Mesendoderm (in vitro differentiated cells): Measurements from ENCODE around the gene CTAGE8.
"Not testable (repeated sequence)": the region's sequence is repeated elsewhere in the genome, so short reads cannot be mapped to it uniquely, and the experiment has no call there.

Source experiments
- DNase-seq: peaks from one replicate; pipeline ENCODE4 v3.0.0; 2013
- H2AK5ac ChIP-seq: 2 replicates; pipeline ENCODE4 v1.6.1; 2013; ENCODE audit warnings: low read length, inconsistent platforms
- H2BK120ac ChIP-seq: 2 replicates; pipeline ENCODE4 v1.6.1; 2013; ENCODE audit warnings: low read depth, mild to moderate bottlenecking, low read length, moderate library complexity, mixed read lengths
- H2BK15ac ChIP-seq: replicated peaks from 2 replicates; pipeline ENCODE4 v1.6.1; 2013; ENCODE audit warnings: low read depth, mild to moderate bottlenecking, moderate library complexity
- H2BK5ac ChIP-seq: 2 replicates; pipeline ENCODE4 v1.6.1; 2013; ENCODE audit warnings: low read length, inconsistent platforms
- H3K18ac ChIP-seq: 2 replicates; pipeline ENCODE4 v1.6.1; 2013; ENCODE audit warnings: mild to moderate bottlenecking, low read length, mixed read lengths
- H3K23ac ChIP-seq: one replicate; pipeline ENCODE4 v1.6.1; 2013; ENCODE audit warnings: low read length
- H3K27ac ChIP-seq: 2 replicates; pipeline ENCODE4 v1.5.1; 2013; ENCODE audit warnings: low read depth, mild to moderate bottlenecking, inconsistent platforms, low read length, moderate library complexity
- H3K27me3 ChIP-seq: 2 replicates; pipeline ENCODE4 v1.6.1; 2013; ENCODE audit warnings: low read length, control low read depth, mild to moderate bottlenecking, inconsistent platforms; ENCODE audit not compliant: insufficient read depth, poor library complexity
- H3K36me3 ChIP-seq: 2 replicates; pipeline ENCODE4 v1.6.1; 2013; ENCODE audit warnings: low read length, inconsistent platforms; ENCODE audit not compliant: control insufficient read depth, insufficient read depth
- H3K4ac ChIP-seq: one replicate; pipeline ENCODE4 v1.6.1; 2013; ENCODE audit warnings: low read depth, mild to moderate bottlenecking, low read length, moderate library complexity
- H3K4me1 ChIP-seq: 2 replicates; pipeline ENCODE4 v1.6.1; 2013; ENCODE audit warnings: low read depth, low read length, inconsistent platforms; ENCODE audit not compliant: control insufficient read depth
- H3K4me2 ChIP-seq: 2 replicates; pipeline ENCODE4 v1.6.1; 2013; ENCODE audit warnings: low read length
- H3K4me3 ChIP-seq: 2 replicates; pipeline ENCODE4 v1.5.1; 2013; ENCODE audit warnings: mild to moderate bottlenecking, low read length
- H3K56ac ChIP-seq: one replicate; pipeline ENCODE4 v1.6.1; 2013; ENCODE audit warnings: low read length
- H3K79me1 ChIP-seq: 2 replicates; pipeline ENCODE4 v1.6.1; 2013; ENCODE audit warnings: low read length, inconsistent platforms
- H3K79me2 ChIP-seq: 2 replicates; pipeline ENCODE4 v1.6.1; 2013; ENCODE audit warnings: mild to moderate bottlenecking, low read length; ENCODE audit not compliant: control insufficient read depth, insufficient read depth
- H3K9ac ChIP-seq: 2 replicates; pipeline ENCODE4 v1.6.1; 2013; ENCODE audit warnings: low read length, inconsistent platforms
- H4K5ac ChIP-seq: one replicate; pipeline ENCODE4 v1.6.1; 2013; ENCODE audit warnings: low read length
- H4K8ac ChIP-seq: one replicate; pipeline ENCODE4 v1.6.1; 2013; ENCODE audit warnings: low read depth, mild to moderate bottlenecking, control low read depth, low read length, moderate library complexity
- WGBS: extraction: QIAGEN DNeasy Blood & Tissue Kit; methylation state at CpG from one replicate; pipeline ENCODE4 v1.1.7; 2013; ENCODE audit warnings: low lambda C conversion rate, missing lambda C conversion rate; ENCODE audit not compliant: insufficient coverage; ENCODE audit errors: extremely low coverage; 5-methylcytosine and 5-hydroxymethylcytosine counted together

CTAGE8 gene

GRCh38 chr7:144219149-144219548 lies 49.9 kb downstream of the CTAGE8 start:
- H3K27me3 ChIP-seq, H3K79me1 ChIP-seq, H3K9ac ChIP-seq, H2BK15ac ChIP-seq, H3K4ac ChIP-seq, H3K27ac ChIP-seq, H2BK120ac ChIP-seq, H2BK5ac ChIP-seq, DNase-seq, H3K79me2 ChIP-seq, H3K23ac ChIP-seq, H3K4me2 ChIP-seq, H3K18ac ChIP-seq, H3K4me1 ChIP-seq, H4K5ac ChIP-seq, H3K36me3 ChIP-seq, H2AK5ac ChIP-seq, H4K8ac ChIP-seq, H3K56ac ChIP-seq, H3K4me3 ChIP-seq: not testable (repeated sequence)
- no CpG with 5 or more reads among the region's 4 CpGs for WGBS

GRCh38 chr7:144218581-144218980 lies 50.5 kb downstream of the CTAGE8 start:
- H3K23ac ChIP-seq, H3K4me1 ChIP-seq, H3K4me3 ChIP-seq, H3K79me2 ChIP-seq, H3K79me1 ChIP-seq, H3K4me2 ChIP-seq, H3K27ac ChIP-seq, H3K56ac ChIP-seq, H4K5ac ChIP-seq, H3K27me3 ChIP-seq, H3K9ac ChIP-seq, H3K4ac ChIP-seq, DNase-seq, H2BK120ac ChIP-seq, H3K36me3 ChIP-seq, H3K18ac ChIP-seq, H2BK15ac ChIP-seq, H4K8ac ChIP-seq, H2AK5ac ChIP-seq, H2BK5ac ChIP-seq: not testable (repeated sequence)
- no CpG with 5 or more reads among the region's 1 CpG for whole genome bisulfite sequencing

- not testable (repeated sequence) for H3K79me2 ChIP-seq, H3K4me2 ChIP-seq, H3K79me1 ChIP-seq, DNase-seq, H3K4ac ChIP-seq, H4K5ac ChIP-seq, H2BK120ac ChIP-seq, H3K27me3 ChIP-seq, H3K18ac ChIP-seq, H3K9ac ChIP-seq, H3K56ac ChIP-seq, H3K27ac ChIP-seq, H2BK15ac ChIP-seq, H3K23ac ChIP-seq, H3K4me1 ChIP-seq, H2AK5ac ChIP-seq, H4K8ac ChIP-seq, H3K4me3 ChIP-seq, H2BK5ac ChIP-seq, H3K36me3 ChIP-seq
Observed at GRCh38 chr7:144217200-144217599, 51.9 kb downstream of the CTAGE8 start.
